GM18858 (cell line): ENCODE measurements around the gene PRKCE.
"Not testable (repeated sequence)": the region's sequence is repeated elsewhere in the genome, so short reads cannot be mapped to it uniquely, and the experiment has no call there.

Source experiments
- ATAC-seq: cut with Tn5 transposase; IDR thresholded peaks from one replicate; pipeline ENCODE4 v1.9.1; 2021; ENCODE audit not compliant: unreplicated experiment

PRKCE gene

DNA sequence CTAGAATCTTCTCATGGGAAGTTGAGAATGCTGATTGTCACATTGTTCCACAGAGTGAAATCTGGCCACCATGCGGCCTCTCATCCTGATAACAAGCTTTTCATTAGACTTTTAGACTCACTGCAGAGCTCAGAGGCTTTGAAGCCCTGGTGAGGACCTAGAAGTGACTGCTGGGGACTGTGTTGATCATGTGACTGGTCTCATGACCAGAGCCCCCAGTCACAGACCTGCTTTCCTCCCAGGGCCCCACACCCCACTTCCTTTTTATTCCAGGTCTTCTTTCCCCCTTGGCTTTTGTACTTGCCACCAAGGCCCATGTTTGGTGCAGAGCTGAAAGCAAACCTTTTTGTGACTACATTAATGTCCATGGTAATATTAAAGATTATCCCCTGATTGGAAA is 45.2 kb downstream of the PRKCE start:
- ATAC-seq: no peak

GRCh38 chr2:45697190-45697589 is 45.7 kb downstream of the PRKCE start:
- no peak for ATAC-seq

GRCh38 chr2:45698554-45698953 is 47.1 kb downstream of the PRKCE start:
- no peak for ATAC-seq

DNA sequence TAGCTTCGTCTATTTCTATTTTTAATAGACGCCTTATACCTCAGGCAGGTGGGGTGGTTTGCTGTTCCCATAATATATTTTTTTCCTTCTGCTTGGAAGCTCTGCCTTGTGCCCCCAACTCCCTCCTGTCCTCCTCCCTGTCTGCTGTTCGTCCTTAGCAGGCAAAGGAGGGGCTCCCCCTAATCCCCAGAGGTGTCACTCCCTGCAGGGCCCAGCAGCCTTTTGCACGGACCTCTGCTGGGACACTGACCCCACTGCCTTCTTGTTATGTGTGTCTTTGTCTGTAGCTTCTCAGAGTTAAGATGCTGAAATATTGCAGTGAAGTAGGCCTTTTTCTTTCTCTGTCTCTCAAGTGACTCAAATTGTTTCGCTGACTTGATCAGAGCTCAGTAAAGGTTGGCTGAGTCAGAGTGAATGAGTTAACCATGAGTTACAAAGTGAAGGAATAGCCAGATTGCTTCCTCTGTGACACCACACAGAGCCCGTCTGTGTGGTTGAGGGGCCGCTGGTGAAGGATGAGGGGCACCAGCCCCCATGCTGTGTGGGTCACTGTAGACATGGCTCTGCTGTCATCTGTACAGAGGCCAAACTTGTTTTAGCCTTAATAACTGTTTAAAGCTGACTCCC is 47.7 kb downstream of the PRKCE start:
- peak; percentile 48 for ATAC-seq

DNA sequence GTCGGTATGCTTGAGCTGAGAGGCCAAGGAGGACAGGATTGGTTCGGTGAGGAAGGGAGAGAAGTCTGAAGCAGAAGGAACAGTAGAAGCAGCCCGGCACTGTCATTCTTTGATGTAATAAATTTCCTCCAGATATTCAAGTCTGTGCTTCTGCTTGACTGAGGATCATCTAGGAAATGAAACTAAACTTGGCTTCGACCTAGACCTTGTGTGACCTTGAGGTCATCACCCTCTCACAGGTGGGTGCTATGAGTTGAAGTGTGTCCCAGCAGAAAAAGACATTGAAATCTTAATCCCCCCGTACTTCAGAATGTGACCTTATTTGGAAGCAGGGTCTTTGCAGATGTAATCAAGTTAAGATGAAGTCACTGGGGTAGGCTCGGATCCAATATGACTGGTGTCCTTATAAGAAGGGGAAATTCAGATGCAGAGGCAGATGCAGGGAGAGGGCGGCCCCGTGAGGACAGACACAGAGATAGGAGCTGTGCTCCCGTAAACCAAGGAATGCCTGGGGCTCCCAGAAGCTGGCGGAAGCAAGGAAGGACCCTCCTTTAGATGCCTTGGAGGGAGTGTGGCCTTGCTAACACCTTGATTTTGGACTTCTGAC is 49.0 kb downstream of the PRKCE start:
- ATAC-seq: no peak

- no peak for ATAC-seq
Measured at GRCh38 chr2:45705233-45705632, 53.8 kb downstream of the PRKCE start.

DNA sequence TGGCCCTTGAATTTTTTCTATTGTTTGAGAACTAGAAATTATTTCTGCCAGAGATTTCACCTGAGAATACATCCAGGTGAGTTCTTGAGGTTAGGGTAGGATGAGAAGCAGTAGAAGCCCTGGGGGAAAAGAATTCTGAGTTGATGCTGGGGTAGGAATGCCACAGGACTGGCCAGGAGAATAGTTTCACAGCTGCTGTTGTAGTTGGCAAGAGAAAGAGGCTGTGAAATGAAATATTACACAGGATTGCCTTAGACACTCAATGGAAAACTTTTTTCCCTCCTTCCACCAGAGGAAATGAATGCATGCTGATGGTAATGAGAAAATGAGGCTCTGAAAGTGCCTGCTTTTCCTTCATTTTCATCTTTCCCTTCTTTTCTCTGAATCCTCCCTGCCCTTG is 54.6 kb downstream of the PRKCE start:
- ATAC-seq: no peak

- no peak for ATAC-seq
Measured at GRCh38 chr2:45707006-45707405, 55.5 kb downstream of the PRKCE start.

DNA sequence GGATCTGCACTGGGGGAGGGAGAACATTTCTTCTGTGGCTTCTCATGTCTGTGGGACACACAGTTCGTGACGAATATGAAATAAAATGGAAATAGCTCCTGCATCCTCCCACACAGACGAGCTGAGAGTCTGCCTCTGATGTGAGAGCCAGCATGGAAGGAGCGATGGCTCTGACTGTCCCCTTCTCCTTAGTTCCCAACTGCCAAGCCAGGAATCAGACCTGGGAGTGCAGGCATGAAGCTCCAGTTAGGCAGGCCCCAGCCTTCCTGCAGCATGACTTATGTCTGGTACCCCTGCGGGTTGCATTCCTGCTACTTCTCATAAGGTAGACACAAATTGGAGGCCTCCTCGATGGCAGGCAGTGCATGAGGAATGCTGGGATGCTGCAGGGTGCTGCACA is 56.2 kb downstream of the PRKCE start:
- no peak for ATAC-seq

DNA sequence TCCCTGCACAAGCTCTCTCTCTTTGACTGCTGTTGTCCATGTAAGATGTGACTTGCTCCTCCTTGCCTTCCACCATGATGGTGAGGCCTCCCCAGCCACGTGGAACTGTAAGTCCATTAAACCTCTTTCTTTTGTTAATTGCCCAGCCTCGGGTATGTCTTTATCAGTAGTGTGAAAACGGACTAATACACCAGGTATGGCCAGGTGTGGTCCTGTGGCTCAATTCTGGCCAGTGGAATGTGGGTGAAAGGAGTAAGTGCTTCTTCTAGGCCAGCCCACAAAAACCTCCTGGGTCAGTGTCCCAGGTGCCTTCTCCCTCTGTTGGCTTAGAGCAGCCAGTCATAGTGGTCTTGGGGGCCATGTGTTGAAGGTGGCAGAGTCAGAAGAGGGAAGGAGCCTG is 57.0 kb downstream of the PRKCE start:
- no peak for ATAC-seq

- ATAC-seq: no peak
Measured at GRCh38 chr2:45709137-45709536, 57.7 kb downstream of the PRKCE start.

DNA sequence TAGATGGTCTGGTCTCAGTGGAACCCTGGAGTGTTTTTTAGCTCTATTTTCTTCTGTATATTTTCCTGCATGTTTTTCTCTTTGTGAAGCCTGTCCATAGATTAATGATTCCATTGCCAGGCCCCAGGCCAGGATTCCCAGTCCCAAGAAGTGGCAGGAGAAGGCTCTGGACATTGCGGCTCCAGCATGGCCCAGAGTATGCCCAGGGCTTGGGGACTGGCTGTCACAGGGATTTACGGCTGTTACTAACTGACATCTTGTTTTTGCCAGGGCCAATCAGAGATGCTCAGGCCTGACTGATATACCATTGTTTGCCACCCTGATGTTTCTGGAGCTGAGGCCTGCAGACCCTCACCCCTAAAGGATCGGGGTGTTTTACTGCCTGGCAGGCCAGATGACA is 59.0 kb downstream of the PRKCE start:
- ATAC-seq: no peak

GRCh38 chr2:45711224-45711623 is 59.7 kb downstream of the PRKCE start:
- ATAC-seq: no peak

GRCh38 chr2:45712570-45712969 is 61.1 kb downstream of the PRKCE start:
- ATAC-seq: no peak

DNA sequence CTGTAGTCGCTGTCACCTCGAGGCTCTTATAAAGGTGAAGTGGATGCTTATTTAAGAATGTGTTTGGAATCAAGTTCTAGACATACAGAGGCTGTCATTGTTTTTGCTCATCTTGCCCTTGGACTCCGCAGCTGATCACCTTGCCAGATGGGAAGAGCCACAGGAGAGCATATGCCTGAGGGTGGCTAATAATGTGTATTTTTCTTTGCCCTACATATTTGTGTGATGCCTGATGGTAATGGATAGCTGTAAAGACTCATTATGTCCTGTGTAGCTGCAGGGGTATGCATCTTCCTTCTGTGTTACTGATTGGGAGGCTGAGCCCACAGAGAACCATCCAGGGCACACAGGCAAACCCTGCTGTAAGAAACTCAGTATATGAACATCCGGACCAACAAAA is 61.7 kb downstream of the PRKCE start:
- ATAC-seq: no peak

DNA sequence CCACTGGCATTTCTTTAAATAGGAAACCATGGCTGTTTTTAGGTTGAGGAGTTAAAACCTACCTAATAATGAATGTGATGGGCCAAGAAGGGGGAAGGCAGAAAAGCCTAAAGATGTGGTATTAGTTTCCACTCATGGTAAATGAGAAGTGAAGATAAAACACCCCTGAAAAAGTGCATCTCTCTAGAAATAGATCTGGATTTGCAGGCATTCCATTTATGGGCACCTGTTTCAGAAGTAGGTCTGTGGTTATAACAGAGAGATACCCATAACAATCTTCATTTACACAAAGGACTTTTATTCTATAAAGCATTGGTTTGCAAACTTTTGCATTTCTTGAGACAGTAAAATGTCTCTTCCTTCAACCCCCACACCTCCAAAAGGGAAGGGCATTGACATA is 62.1 kb downstream of the PRKCE start:
- ATAC-seq: no peak

- ATAC-seq: no peak
Measured at GRCh38 chr2:45714679-45715078, 63.2 kb downstream of the PRKCE start.

DNA sequence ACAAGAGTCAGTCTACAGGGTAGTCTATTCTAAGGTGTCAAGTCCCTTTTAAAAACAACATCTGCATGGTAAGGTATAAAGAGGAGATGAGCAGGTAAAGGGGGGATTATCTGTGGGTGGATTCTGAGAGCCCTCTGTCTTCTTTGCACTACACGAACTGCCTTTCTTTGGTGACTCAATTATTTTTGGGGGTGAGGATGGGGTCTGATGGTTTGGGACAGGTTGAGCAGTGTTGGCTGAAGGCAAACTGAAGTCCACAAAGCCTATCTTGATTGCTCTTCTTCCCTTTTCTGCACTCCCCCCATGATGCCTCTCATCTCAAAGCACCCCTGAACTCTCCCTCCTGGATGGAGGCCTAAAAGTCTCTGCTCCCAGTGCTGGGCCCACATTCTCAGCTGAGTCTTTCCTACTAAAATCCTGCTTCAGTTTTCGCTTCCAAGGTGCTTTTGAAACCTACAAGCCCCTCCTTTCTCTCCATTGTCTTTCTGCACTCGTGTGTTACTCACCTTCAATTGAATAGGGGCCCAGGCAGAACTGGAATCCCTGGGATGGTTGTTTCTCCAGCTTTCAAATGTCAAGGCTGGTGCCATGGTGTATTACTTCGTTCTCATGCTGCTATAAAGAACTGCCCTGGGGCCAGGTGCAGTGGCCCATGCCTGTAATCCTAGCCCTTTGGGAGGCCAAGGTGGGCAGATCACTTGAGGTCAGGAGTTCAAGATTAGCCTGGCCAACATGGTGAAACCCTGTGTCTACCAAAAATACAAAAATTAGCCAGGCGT is 64.3 kb downstream of the PRKCE start:
- no peak for ATAC-seq

GRCh38 chr2:45716432-45716831 is 65.0 kb downstream of the PRKCE start:
- not testable (repeated sequence) for ATAC-seq

- ATAC-seq: no peak
Measured at GRCh38 chr2:45716915-45717314, 65.4 kb downstream of the PRKCE start.

GRCh38 chr2:45720210-45720609 is 68.7 kb downstream of the PRKCE start:
- no peak for ATAC-seq

- ATAC-seq: no peak
Measured at GRCh38 chr2:45721150-45721549, 69.7 kb downstream of the PRKCE start.
